ENCODE results near the gene AK5. TPM values are rescaled to one million over a fixed set of nuclear protein-coding genes. Genes with fewer than 3 reads are reported as not detected.

The AK5 gene
- polyA plus RNA-seq, 3 donors: 0.34 to 0.72 (median 0.48) TPM

DNA sequence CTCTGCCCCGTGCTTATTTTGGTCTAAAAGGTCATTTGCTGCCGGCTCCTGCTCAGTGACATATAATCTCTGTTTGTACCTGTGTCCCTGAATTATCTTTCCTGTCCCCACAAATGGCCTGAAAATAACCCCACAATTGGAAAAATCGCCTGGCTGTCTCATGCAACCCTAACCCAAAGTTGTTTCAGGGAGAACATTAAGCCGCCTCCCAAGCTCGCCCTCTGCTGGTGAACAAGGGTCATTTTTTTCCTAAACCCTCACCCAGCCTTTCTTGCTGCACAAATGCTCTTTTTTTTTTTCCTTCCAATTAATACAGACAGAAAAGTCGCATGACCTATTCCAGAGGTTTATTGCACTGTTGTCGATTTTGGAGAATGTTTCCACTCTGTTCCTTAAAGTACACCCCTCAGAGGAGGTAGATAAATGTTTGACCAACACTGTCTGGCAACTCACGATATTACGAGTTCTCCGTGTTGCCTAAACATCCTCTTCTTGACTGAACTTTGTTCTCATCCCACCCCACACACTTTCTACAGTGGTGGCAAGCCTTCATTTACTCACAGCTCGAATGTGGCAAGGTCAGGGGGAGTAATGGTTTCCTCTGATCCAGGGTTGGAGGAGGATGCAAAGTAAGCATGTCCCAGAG, 252.0 kb downstream of the AK5 start:
- H3K9me3 ChIP-seq (replicated peaks in 1 of 2; ENCODE audit: control insufficient read depth in 1 of 2, insufficient read depth in 1 of 2, low read length in 2 of 2): peaks cover 0 to 5% of the 10 kb centered on the region in 2 donors
- H2AFZ ChIP-seq (ENCODE audit: insufficient read depth, low read depth, low read length, poor library complexity, severe bottlenecking): peak overlapping the region; percentile 66
- TF ChIP-seq, protein P1, sequence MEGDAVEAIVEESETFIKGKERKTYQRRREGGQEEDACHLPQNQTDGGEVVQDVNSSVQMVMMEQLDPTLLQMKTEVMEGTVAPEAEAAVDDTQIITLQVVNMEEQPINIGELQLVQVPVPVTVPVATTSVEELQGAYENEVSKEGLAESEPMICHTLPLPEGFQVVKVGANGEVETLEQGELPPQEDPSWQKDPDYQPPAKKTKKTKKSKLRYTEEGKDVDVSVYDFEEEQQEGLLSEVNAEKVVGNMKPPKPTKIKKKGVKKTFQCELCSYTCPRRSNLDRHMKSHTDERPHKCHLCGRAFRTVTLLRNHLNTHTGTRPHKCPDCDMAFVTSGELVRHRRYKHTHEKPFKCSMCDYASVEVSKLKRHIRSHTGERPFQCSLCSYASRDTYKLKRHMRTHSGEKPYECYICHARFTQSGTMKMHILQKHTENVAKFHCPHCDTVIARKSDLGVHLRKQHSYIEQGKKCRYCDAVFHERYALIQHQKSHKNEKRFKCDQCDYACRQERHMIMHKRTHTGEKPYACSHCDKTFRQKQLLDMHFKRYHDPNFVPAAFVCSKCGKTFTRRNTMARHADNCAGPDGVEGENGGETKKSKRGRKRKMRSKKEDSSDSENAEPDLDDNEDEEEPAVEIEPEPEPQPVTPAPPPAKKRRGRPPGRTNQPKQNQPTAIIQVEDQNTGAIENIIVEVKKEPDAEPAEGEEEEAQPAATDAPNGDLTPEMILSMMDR (IDR thresholded peaks at IDR 0.05): peak; percentile 88
- H3K36me3 ChIP-seq (replicated peaks in 1 of 2; ENCODE audit: control insufficient read depth in 1 of 2, insufficient read depth in 2 of 2, low read length in 2 of 2): no peaks in the 10 kb centered on the region
- H3K4me1 Mint-ChIP-seq: peaks cover 23% of the 10 kb centered on the region
- peaks cover 1 to 3% of the 10 kb centered on the region in 2 donors for H3K36me3 Mint-ChIP-seq
- H3K4me2 ChIP-seq (replicated peaks; ENCODE audit: extremely low read depth, low read length, poor library complexity, severe bottlenecking): peak overlapping the region; percentile 74
- H3K9me3 Mint-ChIP-seq: peaks cover 5 to 14% (median 6%) of the 10 kb centered on the region in 7 donors
- peak overlapping the region; percentile 19 to 60 (median 39) for H3K4me3 ChIP-seq (replicated peaks in 1 of 3; ENCODE audit: low read depth in 2 of 3, low read length in 3 of 3)
- peaks cover 0 to 7% (median 2%) of the 10 kb centered on the region in 3 donors for H3K27me3 Mint-ChIP-seq (ENCODE audit: low read depth in 3 of 3)
- peaks cover 18 to 22% of the 10 kb centered on the region in 2 donors for H3K4me1 ChIP-seq (ENCODE audit: control insufficient read depth in 1 of 2, insufficient read depth in 2 of 2, low read length in 2 of 2)
- no peak overlapping the region for H3K9ac ChIP-seq (ENCODE audit: insufficient read depth, low read length, poor library complexity, severe bottlenecking)
- H3K4me3 Mint-ChIP-seq: peak overlapping the region; percentile 62 to 89
- no peaks in the 10 kb centered on the region for H3K79me2 ChIP-seq (ENCODE audit: insufficient read depth, low read length)
- intact Hi-C loops (cut with micrococcal nuclease): loop anchor here (5.0 kb wide), 1 partner anchor 386 kb away; no protein-coding TSS in a partner anchor
- peak overlapping the region in 6 of 7 donors; percentile 26 to 86 (median 61) for H3K27ac Mint-ChIP-seq
- 31% methylated on average over 5 of the region's 11 CpGs for WGBS (ENCODE audit: insufficient coverage)
- no peaks in the 10 kb centered on the region for H3K27me3 ChIP-seq (ENCODE audit: control insufficient read depth in 2 of 2, insufficient read depth in 2 of 2, low read length in 2 of 2)
- no peak overlapping the region for H3K27ac ChIP-seq (ENCODE audit: low read depth in 1 of 2, low read length in 2 of 2)
- DNase-seq: peak; percentile 35 to 57 (median 39)
- no peaks in the 10 kb centered on the region for H4K20me1 ChIP-seq (ENCODE audit: insufficient read depth, low read length)

DNA sequence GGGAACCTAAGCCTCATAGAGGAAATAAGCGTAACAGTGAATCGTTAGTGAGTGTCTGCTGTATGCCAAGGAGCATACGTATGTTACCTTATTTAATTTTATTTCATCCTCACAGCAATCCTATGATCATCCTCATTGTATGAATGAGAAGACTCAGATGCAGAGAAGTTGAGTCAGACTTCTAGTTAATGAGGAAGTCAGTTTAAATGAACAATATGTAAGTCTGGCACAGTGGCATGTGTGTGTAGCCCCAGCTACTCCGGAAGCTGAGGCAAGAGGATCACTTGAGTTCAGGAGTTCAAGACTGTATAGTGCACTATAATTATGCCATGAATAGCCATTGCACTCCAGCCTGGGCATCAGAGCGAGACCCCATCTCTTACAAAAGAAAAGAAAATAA, 252.6 kb downstream of the AK5 start:
- peak overlapping the region; percentile 66 for H2AFZ ChIP-seq (ENCODE audit: insufficient read depth, low read depth, low read length, poor library complexity, severe bottlenecking)
- TF ChIP-seq, protein P1 (IDR thresholded peaks at IDR 0.05): no peak
- H3K79me2 ChIP-seq (ENCODE audit: insufficient read depth, low read length): no peaks in the 10 kb centered on the region
- DNase-seq: peak; percentile 43 to 54 (median 53)
- peaks cover 0 to 5% of the 10 kb centered on the region in 2 donors for H3K9me3 ChIP-seq (replicated peaks in 1 of 2; ENCODE audit: control insufficient read depth in 1 of 2, insufficient read depth in 1 of 2, low read length in 2 of 2)
- no peaks in the 10 kb centered on the region for H3K27me3 ChIP-seq (ENCODE audit: control insufficient read depth in 2 of 2, insufficient read depth in 2 of 2, low read length in 2 of 2)
- no peaks in the 10 kb centered on the region for H4K20me1 ChIP-seq (ENCODE audit: insufficient read depth, low read length)
- Mint-ChIP-seq H3K27me3 (ENCODE audit: low read depth in 3 of 3) (peaks cover 0 to 7% (median 2%) of the 10 kb centered on the region in 3 donors), H3K36me3 (peaks cover 1 to 3% of the 10 kb centered on the region in 2 donors), H3K9me3 (peaks cover 5 to 14% (median 6%) of the 10 kb centered on the region in 7 donors), H3K4me3 (peak overlapping the region in 1 of 2 donors; percentile 89), H3K4me1 (peaks cover 28% of the 10 kb centered on the region), H3K27ac (peak overlapping the region in 2 of 7 donors; percentile 10 to 20)
- H3K4me2 ChIP-seq (replicated peaks; ENCODE audit: extremely low read depth, low read length, poor library complexity, severe bottlenecking): peak overlapping the region; percentile 74
- no CpG with 5 or more reads among the region's 5 CpGs for WGBS (ENCODE audit: insufficient coverage)
- peak overlapping the region in 1 of 3 experiments; percentile 60 for H3K4me3 ChIP-seq (replicated peaks in 1 of 3; ENCODE audit: low read depth in 2 of 3, low read length in 3 of 3)
- no peak overlapping the region for H3K9ac ChIP-seq (ENCODE audit: insufficient read depth, low read length, poor library complexity, severe bottlenecking)
- no peak overlapping the region for H3K27ac ChIP-seq (ENCODE audit: low read depth in 1 of 2, low read length in 2 of 2)
- peaks cover 21 to 29% of the 10 kb centered on the region in 2 donors for H3K4me1 ChIP-seq (ENCODE audit: control insufficient read depth in 1 of 2, insufficient read depth in 2 of 2, low read length in 2 of 2)
- no peaks in the 10 kb centered on the region for H3K36me3 ChIP-seq (replicated peaks in 1 of 2; ENCODE audit: control insufficient read depth in 1 of 2, insufficient read depth in 2 of 2, low read length in 2 of 2)
- intact Hi-C loops (cut with micrococcal nuclease): loop anchor here (5.0 kb wide), 1 partner anchor 387 kb away; no protein-coding TSS in a partner anchor
